PC-9 (cell line): ENCODE results near the gene PRSS22. TPM values are rescaled to one million over a fixed set of nuclear protein-coding genes. Genes with fewer than 3 reads are reported as not detected.
A peak's percentile ranks its signal among the peaks of the same experiment; 100 is the strongest.

Experiments
- BruUV-seq: library from RNA; stranded (reverse); fragments of 400-500 nt; replicated peaks from 2 replicates; lab custom pipeline; 2021; lab: Mats Ljungman, UMichigan
- CTCF ChIA-PET: fragments of 300-600 bp; sonication (Branson Sonifier 250); formaldehyde crosslinking; loops from one replicate; lab custom pipeline; 2022; ENCODE audit warnings: antibody characterized with exemption; lab: Charles Lee
- POLR2A ChIA-PET: fragments of 300-600 bp; sonication (Branson Sonifier 250); formaldehyde crosslinking; loops from one replicate; lab custom pipeline; 2022; ENCODE audit warnings: antibody characterized with exemption; ENCODE audit not compliant: unreplicated experiment; lab: Charles Lee
- DNase-seq, 2 experiments: peaks; one replicate each; pipeline versions ENCODE4 v3.0.0 to v3.0.0-alpha.2; 2015 to 2022; ENCODE audit warnings: mixed read lengths in 1 of 2
- H2AFZ ChIP-seq: fragments of 200-600 bp; sonication (generic); 2 replicates; pipeline ENCODE4 v1.8.1; 2017; ENCODE audit warnings: antibody characterized with exemption
- H3F3A ChIP-seq: fragments of 200-600 bp; sonication (generic); 2 replicates; pipeline ENCODE4 v1.8.1; 2017; ENCODE audit warnings: antibody characterized with exemption, mild to moderate bottlenecking, low read depth; ENCODE audit not compliant: insufficient read depth
- H3K27ac ChIP-seq: fragments of 200-600 bp; sonication (generic); 2 replicates; pipeline ENCODE4 v1.6.1; 2016; ENCODE audit warnings: mixed run types
- H3K27me3 ChIP-seq: fragments of 200-600 bp; sonication (generic); 2 replicates; pipeline ENCODE4 v1.6.1; 2016; ENCODE audit warnings: low read depth, mixed run types; ENCODE audit not compliant: insufficient read depth
- H3K36me3 ChIP-seq: fragments of 200-600 bp; sonication (generic); 2 replicates; pipeline ENCODE4 v1.6.1; 2016; ENCODE audit warnings: low read depth, mixed run types
- H3K4me1 ChIP-seq: fragments of 200-600 bp; sonication (generic); replicated peaks from 2 replicates; pipeline ENCODE4 v1.6.1; 2016; ENCODE audit warnings: mixed run types; ENCODE audit not compliant: insufficient read depth
- H3K4me2 ChIP-seq: fragments of 200-600 bp; sonication (generic); 2 replicates; pipeline ENCODE4 v1.6.1; 2017; ENCODE audit warnings: mixed run types
- H3K4me3 ChIP-seq: fragments of 200-600 bp; sonication (generic); 2 replicates; pipeline ENCODE4 v1.6.1; 2016; ENCODE audit warnings: mixed run types
- H3K79me2 ChIP-seq: fragments of 200-600 bp; sonication (generic); 2 replicates; pipeline ENCODE4 v1.6.1; 2017; ENCODE audit warnings: low read depth, mixed run types
- H3K9me2 ChIP-seq: fragments of 200-600 bp; sonication (generic); 2 replicates; pipeline ENCODE4 v1.8.1; 2017; ENCODE audit warnings: mild to moderate bottlenecking; ENCODE audit not compliant: insufficient read depth
- H3K9me3 ChIP-seq: fragments of 200-600 bp; sonication (generic); 2 replicates; pipeline ENCODE4 v1.8.1; 2016; ENCODE audit warnings: low read depth; ENCODE audit not compliant: insufficient read depth
- H4K20me1 ChIP-seq: fragments of 200-600 bp; sonication (generic); 2 replicates; pipeline ENCODE4 v1.8.1; 2017; ENCODE audit not compliant: insufficient read depth
- CTCF ChIP-seq: fragments of 200-600 bp; sonication (generic); conservative IDR thresholded peaks from 2 replicates; pipeline ENCODE4 v1.6.1; 2017; ENCODE audit warnings: mixed run types, antibody characterized with exemption, mild to moderate bottlenecking, moderate library complexity
- EZH2 ChIP-seq: fragments of 200-600 bp; sonication (generic); IDR thresholded peaks from 2 replicates; pipeline ENCODE4 v1.8.0; 2017; ENCODE audit warnings: antibody characterized with exemption, low read depth
- intact Hi-C: fragments of 100-400 bp; cut with micrococcal nuclease; formaldehyde crosslinking; loops from one replicate; pipeline ENCODE4 v1.10.0; 2022; ENCODE audit not compliant: unreplicated experiment
- total RNA-seq: library from RNA; stranded (reverse); gene quantifications from 2 replicates; pipeline ENCODE4 v1.2.3, GENCODE V29; 2021

The PRSS22 gene
- total RNA-seq, 1 experiment from 2014 or later = 99.7 TPM

GRCh38 chr16:2871926-2872325 is 14.0 kb upstream of the PRSS22 start:
- BruUV-seq = no TSS peak
- POLR2A ChIA-PET = no interaction called here

GRCh38 chr16:2867987-2868789 is 10.2 kb upstream of the PRSS22 start:
- H3K4me1 ChIP-seq = peaks cover 11% of the 10 kb centered on the region; the same call in 1 of the 2 replicates
- H3F3A ChIP-seq = peaks cover 39% of the 10 kb centered on the region
- H3K4me3 ChIP-seq = peak overlapping the region; percentile 79
- TSS peak; percentile 99 for BruUV-seq
- no peaks in the 10 kb centered on the region for H3K36me3 ChIP-seq
- no peaks in the 10 kb centered on the region for H3K27me3 ChIP-seq
- H3K4me2 ChIP-seq = peak overlapping the region; percentile 78
- H3K27ac ChIP-seq = peak overlapping the region; percentile 94
- H4K20me1 ChIP-seq = no peaks in the 10 kb centered on the region
- ChIA-PET CTCF (interaction anchor here (0.7 to 1.7 kb wide), 5 partner anchors 10 to 116 kb away, joined by 4 to 7 read pairs (median 5); partner anchors contain the start of genes FLYWCH2 and SRRM2), POLR2A (interaction anchor here (0.6 to 0.7 kb wide), 3 partner anchors 97 to 302 kb away, joined by 3 read pairs; no protein-coding TSS in a partner anchor)
- H2AFZ ChIP-seq = peak overlapping the region; percentile 85
- H3K79me2 ChIP-seq = no peaks in the 10 kb centered on the region
- DNase-seq = peak; percentile 84 to 97
- H3K9me2 ChIP-seq = no peaks in the 10 kb centered on the region
- no peaks in the 10 kb centered on the region for H3K9me3 ChIP-seq
- intact Hi-C loops = loop anchor here (1.0 to 2.0 kb wide), 4 partner anchors 33 to 185 kb away; partner anchors contain the start of genes KCTD5 and PRSS21
- TF ChIP-seq CTCF (peak; percentile 92), EZH2 (no peak)

More at GRCh38 chr16:2871926-2872325, 14.0 kb upstream of the PRSS22 start:
- Histone ChIP-seq H3K9me3 (no peaks in the 10 kb centered on the region), H3K79me2 (no peaks in the 10 kb centered on the region), H3K27ac (no peak overlapping the region), H4K20me1 (no peaks in the 10 kb centered on the region), H3F3A (peaks cover 33% of the 10 kb centered on the region), H2AFZ (no peak overlapping the region), H3K4me3 (no peak overlapping the region), H3K9me2 (no peaks in the 10 kb centered on the region), H3K4me2 (no peak overlapping the region), H3K27me3 (no peaks in the 10 kb centered on the region), H3K36me3 (no peaks in the 10 kb centered on the region), H3K4me1 (peaks cover 11% of the 10 kb centered on the region; the same call in 1 of the 2 replicates)
- TF ChIP-seq CTCF = no peak
- TF ChIP-seq EZH2 = no peak
- CTCF ChIA-PET = interaction anchor here (0.6 kb wide), 1 partner anchor 457 kb away, joined by 5 read pairs; no protein-coding TSS in a partner anchor
- no peak for DNase-seq
- intact Hi-C loops = no loop called here

GRCh38 chr16:2867661-2867986 is 9.7 kb upstream of the PRSS22 start:
- Histone ChIP-seq H3F3A (peaks cover 34% of the 10 kb centered on the region), H3K4me2 (peak overlapping the region; percentile 78), H4K20me1 (no peaks in the 10 kb centered on the region), H3K9me2 (no peaks in the 10 kb centered on the region), H3K4me1 (peaks cover 6% of the 10 kb centered on the region; the same call in 1 of the 2 replicates), H3K36me3 (no peaks in the 10 kb centered on the region), H3K9me3 (no peaks in the 10 kb centered on the region), H2AFZ (peak overlapping the region; percentile 85), H3K27ac (peak overlapping the region; percentile 94), H3K79me2 (no peaks in the 10 kb centered on the region), H3K27me3 (no peaks in the 10 kb centered on the region), H3K4me3 (peak overlapping the region; percentile 79)
- TSS peak; percentile 97 for BruUV-seq
- TF ChIP-seq CTCF = no peak
- no peak for TF ChIP-seq EZH2
- ChIA-PET CTCF (interaction anchor here (0.7 to 1.7 kb wide), 5 partner anchors 9 to 115 kb away, joined by 4 to 7 read pairs (median 5); partner anchors contain the start of genes FLYWCH2 and SRRM2), POLR2A (interaction anchor here (0.6 to 0.7 kb wide), 2 partner anchors 98 to 303 kb away, joined by 3 read pairs; no protein-coding TSS in a partner anchor)
- intact Hi-C loops = no loop called here
- DNase-seq = no peak
